HG02763 (cell line): ENCODE results near the gene RFT1.

Source experiments
- ATAC-seq: cut with Tn5 transposase; IDR thresholded peaks from one replicate; pipeline ENCODE4 v1.9.1; 2021; ENCODE audit warnings: mild to moderate bottlenecking, moderate library complexity; ENCODE audit not compliant: unreplicated experiment

Gene RFT1

DNA sequence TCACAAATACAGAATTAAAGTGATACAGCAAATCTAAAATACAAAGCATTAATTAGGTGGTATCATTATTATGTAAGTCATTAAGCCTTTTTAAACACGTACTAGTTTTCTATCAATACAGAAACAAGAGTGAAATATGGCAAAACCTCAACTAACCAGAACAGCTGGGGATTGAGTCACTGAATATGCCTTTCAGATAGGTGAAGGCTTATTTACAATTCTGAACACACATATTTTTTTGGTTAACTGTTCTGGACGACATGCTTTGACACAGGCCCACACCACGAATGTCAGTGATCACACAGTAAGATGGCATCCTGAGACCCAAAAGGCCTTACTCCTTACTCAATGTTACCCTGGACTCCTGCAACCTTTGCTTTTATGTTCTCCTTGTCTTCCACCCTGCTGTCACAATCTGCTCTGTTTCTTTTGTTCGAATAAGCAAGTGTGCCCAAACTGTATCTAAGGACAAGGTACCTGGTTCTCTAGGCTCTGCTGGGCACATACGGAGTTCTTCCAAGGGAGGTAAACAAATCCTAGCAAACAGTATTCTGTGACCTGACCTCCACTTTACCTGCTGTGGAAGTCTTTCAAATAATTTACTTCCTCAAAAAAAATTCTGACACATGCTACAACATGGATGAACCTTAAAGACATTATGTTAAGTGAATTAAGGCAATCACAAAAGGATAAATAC lies 91.4 kb downstream of the RFT1 start:
- no peak for ATAC-seq
